SK-N-SH (cell line): Measurements from ENCODE around the gene TSC1. TPM values are rescaled to one million over a fixed set of nuclear protein-coding genes. Genes with fewer than 3 reads are reported as not detected.

Source experiments
- CTCF ChIA-PET: fragments of 300-600, 350-600 bp; formaldehyde crosslinking; extraction: SDS; loops from one replicate; lab custom pipeline; 2021; lab: Yijun Ruan, JAX
- POLR2A ChIA-PET: fragments of 350-600 bp; sonication (Branson Sonifier 250); formaldehyde crosslinking; extraction: SDS; loops from one replicate; lab custom pipeline; 2020; ENCODE audit warnings: antibody characterized with exemption, inconsistent platforms; lab: Yijun Ruan, JAX
- DNase-seq: peaks from one replicate; pipeline ENCODE4 v3.0.0; 2012
- H2AFZ ChIP-seq: fragments of 200-600 bp; sonication (generic); 2 replicates; pipeline ENCODE4 v1.8.1; 2016; ENCODE audit warnings: antibody characterized with exemption, mild to moderate bottlenecking, low read depth
- H3F3A ChIP-seq: fragments of 200-600 bp; sonication (generic); replicated peaks from 2 replicates; pipeline ENCODE3; 2016; ENCODE audit warnings: antibody characterized with exemption, mild to moderate bottlenecking; ENCODE audit not compliant: insufficient read depth
- H3K27ac ChIP-seq, 2 experiments: fragments of 200-500 bp in 1 of 2; fragments of 200-600 bp in 1 of 2; sonication (Bioruptor generic) in 1 of 2; sonication (generic), shearing (Covaris generic) in 1 of 2; 2 replicates each; pipeline versions ENCODE4 v1.5.1 to v1.6.1; 2014 to 2016; ENCODE audit warnings: low read depth in 2 of 2, inconsistent platforms in 1 of 2, low read length in 1 of 2, mild to moderate bottlenecking in 1 of 2, mixed read lengths in 1 of 2
- H3K27me3 ChIP-seq: fragments of 200-600 bp; sonication (generic), shearing (Covaris generic); 2 replicates; pipeline ENCODE4 v1.6.1; 2016; ENCODE audit warnings: mixed run types; ENCODE audit not compliant: insufficient read depth
- H3K36me3 ChIP-seq, 2 experiments: fragments of 200-500 bp in 1 of 2; fragments of 200-600 bp in 1 of 2; sonication (Bioruptor generic) in 1 of 2; sonication (generic) in 1 of 2; replicated peaks in 1 of 2; 2 replicates each; pipeline versions ENCODE3 to v1.5.1; 2014 to 2016; ENCODE audit warnings: low read length in 1 of 2, mild to moderate bottlenecking in 1 of 2; ENCODE audit not compliant: insufficient read depth in 2 of 2, control insufficient read depth in 1 of 2
- H3K4me1 ChIP-seq, 2 experiments: fragments of 200-500 bp in 1 of 2; fragments of 200-600 bp in 1 of 2; sonication (Bioruptor generic) in 1 of 2; sonication (generic), shearing (Covaris generic) in 1 of 2; 2 replicates each; pipeline versions ENCODE4 v1.5.1 to v1.6.1; 2014 to 2016; ENCODE audit warnings: low read depth in 1 of 2, low read length in 1 of 2, mixed run types in 1 of 2; ENCODE audit not compliant: insufficient read depth in 2 of 2, control insufficient read depth in 1 of 2
- H3K4me2 ChIP-seq: fragments of 200-600 bp; sonication (generic), shearing (Covaris generic); 2 replicates; pipeline ENCODE4 v1.6.1; 2017; ENCODE audit warnings: mixed run types
- H3K4me3 ChIP-seq, 2 experiments: fragments of 200-500 bp in 1 of 2; fragments of 200-600 bp in 1 of 2; sonication (Bioruptor generic) in 1 of 2; sonication (generic), shearing (Covaris generic) in 1 of 2; 2 replicates each; pipeline versions ENCODE4 v1.5.1 to v1.8.1; 2014 to 2016; ENCODE audit warnings: low read depth in 2 of 2, inconsistent platforms in 1 of 2, low read length in 1 of 2, mild to moderate bottlenecking in 1 of 2, mixed read lengths in 1 of 2, moderate library complexity in 1 of 2
- H3K79me2 ChIP-seq: fragments of 200-600 bp; sonication (generic); 2 replicates; pipeline ENCODE4 v1.8.1; 2017; ENCODE audit warnings: mild to moderate bottlenecking; ENCODE audit not compliant: insufficient read depth
- H3K9ac ChIP-seq: fragments of 200-600 bp; sonication (generic); 2 replicates; pipeline ENCODE4 v1.6.1; 2017; ENCODE audit warnings: mixed run types
- H3K9me2 ChIP-seq: fragments of 200-600 bp; sonication (generic); 2 replicates; pipeline ENCODE4 v1.6.1; 2017; ENCODE audit warnings: mixed run types
- H3K9me3 ChIP-seq: fragments of 200-600 bp; sonication (generic); 2 replicates; pipeline ENCODE4 v1.6.1; 2017; ENCODE audit warnings: mixed run types, mild to moderate bottlenecking, moderate library complexity
- H4K20me1 ChIP-seq: fragments of 200-600 bp; sonication (generic); 2 replicates; pipeline ENCODE4 v1.6.1; 2017; ENCODE audit warnings: mild to moderate bottlenecking, mixed run types; ENCODE audit not compliant: insufficient read depth
- CHD2 ChIP-seq: fragments of 150-350 bp; IDR thresholded peaks from 2 replicates; pipeline ENCODE4 v1.6.1; 2018; ENCODE audit warnings: low read length; ENCODE audit not compliant: partially characterized antibody
- CTCF ChIP-seq: fragments of 200-600 bp; sonication (generic); IDR thresholded peaks from 2 replicates; pipeline ENCODE4 v1.6.1; 2017; ENCODE audit warnings: antibody characterized with exemption, mild to moderate bottlenecking, moderate library complexity
- FOSL2 ChIP-seq: IDR thresholded peaks from 2 replicates; pipeline ENCODE4 v1.4.0; 2012; ENCODE audit warnings: low read depth, mild to moderate bottlenecking, moderate library complexity, borderline replicate concordance
- FOXJ3 ChIP-seq: sonication (generic); formaldehyde crosslinking; IDR thresholded peaks from 2 replicates; pipeline ENCODE4 v1.5.1; 2020; ENCODE audit warnings: mild to moderate bottlenecking, missing genetic modification reagents
- FOXM1 ChIP-seq: IDR thresholded peaks from 2 replicates; pipeline ENCODE4 v1.4.0; 2012; ENCODE audit warnings: low read depth, mild to moderate bottlenecking
- GABPA ChIP-seq: IDR thresholded peaks from 2 replicates; pipeline ENCODE4 v1.4.0; 2012; ENCODE audit warnings: low read depth, mild to moderate bottlenecking
- GATA2 ChIP-seq: sonication (generic); formaldehyde crosslinking; IDR thresholded peaks from 2 replicates; pipeline ENCODE4 v1.5.0; 2020; ENCODE audit warnings: mild to moderate bottlenecking, missing genetic modification reagents
- JUND ChIP-seq: IDR thresholded peaks from 2 replicates; pipeline ENCODE4 v1.4.0; 2012
- NFIC ChIP-seq: IDR thresholded peaks from 2 replicates; pipeline ENCODE4 v1.4.0; 2012; ENCODE audit warnings: borderline replicate concordance
- NRF1 ChIP-seq: IDR thresholded peaks from 2 replicates; pipeline ENCODE4 v1.6.1; 2012; ENCODE audit warnings: low read depth, mild to moderate bottlenecking, low read length
- PBX3 ChIP-seq: IDR thresholded peaks from 2 replicates; pipeline ENCODE4; 2012
- RAD21 ChIP-seq: IDR thresholded peaks from 2 replicates; pipeline ENCODE4 v1.6.1; 2012; ENCODE audit warnings: mild to moderate bottlenecking, low read length
- RCOR1 ChIP-seq: fragments of 150-350 bp; IDR thresholded peaks from 2 replicates; pipeline ENCODE4 v1.6.1; 2017; ENCODE audit warnings: antibody characterized with exemption, low read length
- RFX5 ChIP-seq: IDR thresholded peaks from 2 replicates; pipeline ENCODE4 v1.6.1; 2012; ENCODE audit warnings: mild to moderate bottlenecking, improper control_type of control experiment, low read length
- TAF1 ChIP-seq: IDR thresholded peaks from 2 replicates; pipeline ENCODE4 v1.6.1; 2012; ENCODE audit warnings: low read depth, mild to moderate bottlenecking, low read length, moderate library complexity, borderline replicate concordance
- TCF12 ChIP-seq: IDR thresholded peaks from 2 replicates; pipeline ENCODE4 v1.4.0; 2012
- TEAD4 ChIP-seq: IDR thresholded peaks from 2 replicates; pipeline ENCODE4 v1.4.0; 2012; ENCODE audit warnings: mild to moderate bottlenecking, borderline replicate concordance; ENCODE audit not compliant: insufficient read depth
- USF1 ChIP-seq: IDR thresholded peaks from 2 replicates; pipeline ENCODE4 v1.4.0; 2012; ENCODE audit warnings: low read depth, borderline replicate concordance
- USF2 ChIP-seq: fragments of 150-350 bp; IDR thresholded peaks from 2 replicates; pipeline ENCODE4 v1.6.1; 2017; ENCODE audit warnings: antibody characterized with exemption, low read length, low read depth, borderline replicate concordance
- WGBS: methylation state at CpG from one replicate; pipeline ENCODE4 v1.1.6; 2017; ENCODE audit warnings: low lambda C conversion rate; 5-methylcytosine and 5-hydroxymethylcytosine counted together
- polyA plus RNA-seq, 3 experiments: library from polyadenylated mRNA; depleted of rRNA; stranded (reverse); fragments of >200 nt; gene quantifications; 2 replicates each; pipeline ENCODE4 v1.2.3, GENCODE V29; 2012

Gene TSC1
- polyA plus RNA-seq, 1 of the 3 experiments (the other 2 are of a cell fraction), result 18.3 TPM

GRCh38 chr9:132892400-132892799, 52.0 kb downstream of the TSC1 start:
- DNase-seq, result no peak
- H3F3A ChIP-seq, result no peaks in the 10 kb centered on the region
- H3K27ac ChIP-seq, result no peak overlapping the region
- 91% methylated on average over 9 of the region's 9 CpGs for WGBS
- H2AFZ ChIP-seq, result no peak overlapping the region
- TF ChIP-seq PBX3, result no peak
- no peak for TF ChIP-seq RFX5
- TF ChIP-seq NFIC, result no peak
- TF ChIP-seq CHD2, result no peak
- TF ChIP-seq TCF12, result no peak
- no peak for TF ChIP-seq USF2
- no peak for TF ChIP-seq FOSL2
- no peak for TF ChIP-seq RCOR1
- TF ChIP-seq NRF1, result no peak
- TF ChIP-seq GABPA, result no peak
- no peak for TF ChIP-seq TAF1
- no peak for TF ChIP-seq USF1
- TF ChIP-seq GATA2 (CRISPR knock-in tag), result no peak
- TF ChIP-seq FOXM1, result no peak
- no peak for TF ChIP-seq TEAD4
- no peak for TF ChIP-seq JUND
- TF ChIP-seq CTCF, result no peak
- no peak for TF ChIP-seq FOXJ3 (CRISPR knock-in tag)
- TF ChIP-seq RAD21, result no peak
- H3K79me2 ChIP-seq, result no peaks in the 10 kb centered on the region
- no peaks in the 10 kb centered on the region for H3K4me1 ChIP-seq
- H3K9me3 ChIP-seq, result no peaks in the 10 kb centered on the region
- no peaks in the 10 kb centered on the region for H4K20me1 ChIP-seq
- no peak overlapping the region for H3K9ac ChIP-seq
- H3K27me3 ChIP-seq, result no peaks in the 10 kb centered on the region
- H3K4me2 ChIP-seq, result no peak overlapping the region
- no peaks in the 10 kb centered on the region for H3K9me2 ChIP-seq
- peaks cover 14 to 44% of the 10 kb centered on the region in 2 experiments for H3K36me3 ChIP-seq
- ChIA-PET CTCF (interaction anchor here (5.2 kb wide), 1 partner anchor 10 kb away, joined by 30 read pairs; no protein-coding TSS in a partner anchor), POLR2A (interaction anchor here (1.0 kb wide), 1 partner anchor 14 kb away, joined by 3 read pairs; the partner anchor contains the start of gene SPACA9)
- H3K4me3 ChIP-seq, result no peak overlapping the region
